HG02840 (cell line): ENCODE data around the gene ABCA4.
"Not testable (repeated sequence)": the region's sequence is repeated elsewhere in the genome, so short reads cannot be mapped to it uniquely, and the experiment has no call there.

Experiments used
- ATAC-seq: cut with Tn5 transposase; IDR thresholded peaks from one replicate; pipeline ENCODE4 v1.9.1; 2021; ENCODE audit warnings: mild to moderate bottlenecking, moderate library complexity, moderate number of reproducible peaks; ENCODE audit not compliant: unreplicated experiment, low FRiP score

Gene ABCA4

GRCh38 chr1:94120991-94121390 lies at the start of gene ABCA4:
ABCA4 (minus strand) TSS chr1:94121148; CDS start chr1:94121045, 103 bp downstream.
- ATAC-seq, result no peak

- no peak for ATAC-seq
Measured at GRCh38 chr1:94169126-94169525, 48.2 kb upstream of the ABCA4 start.

DNA sequence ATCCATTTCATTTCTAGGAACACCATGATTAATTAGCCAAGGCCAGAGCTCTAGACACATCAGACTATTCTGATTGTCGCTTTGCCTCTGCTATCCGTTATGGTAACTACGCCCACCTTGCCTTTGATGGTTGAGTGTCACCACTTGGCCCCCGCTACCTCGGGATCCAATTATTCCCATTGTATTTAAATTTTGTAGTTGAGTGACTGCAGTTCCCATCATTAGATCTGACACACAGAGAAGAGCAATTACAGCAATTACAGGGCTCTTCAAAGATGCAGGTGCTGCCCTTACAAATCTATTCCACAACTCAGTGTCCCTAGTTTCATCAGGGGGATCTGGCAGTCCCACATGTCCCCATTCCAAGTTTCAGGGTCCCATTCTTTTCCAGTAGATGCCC lies 44.9 kb upstream of the ABCA4 start:
- no peak for ATAC-seq

DNA sequence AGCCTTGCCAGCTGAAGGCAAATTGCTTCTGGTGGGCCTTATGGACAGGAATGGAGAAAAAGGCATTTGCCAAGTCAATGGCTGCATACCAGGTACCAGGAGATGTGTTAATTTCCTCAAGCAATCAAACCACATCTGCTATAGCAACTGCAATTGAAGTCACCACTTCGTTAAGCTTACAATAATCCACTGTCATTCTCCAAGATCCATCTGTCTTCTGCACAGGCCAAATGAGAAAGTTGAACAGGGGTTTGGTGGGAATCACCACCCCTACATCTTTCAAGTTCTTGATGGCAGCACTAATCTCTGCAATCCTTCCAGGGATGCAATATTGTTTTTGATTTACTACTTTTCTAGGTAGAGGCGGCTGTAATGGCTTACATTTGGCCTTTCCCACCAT lies 43.9 kb upstream of the ABCA4 start:
- ATAC-seq, result not testable (repeated sequence)

DNA sequence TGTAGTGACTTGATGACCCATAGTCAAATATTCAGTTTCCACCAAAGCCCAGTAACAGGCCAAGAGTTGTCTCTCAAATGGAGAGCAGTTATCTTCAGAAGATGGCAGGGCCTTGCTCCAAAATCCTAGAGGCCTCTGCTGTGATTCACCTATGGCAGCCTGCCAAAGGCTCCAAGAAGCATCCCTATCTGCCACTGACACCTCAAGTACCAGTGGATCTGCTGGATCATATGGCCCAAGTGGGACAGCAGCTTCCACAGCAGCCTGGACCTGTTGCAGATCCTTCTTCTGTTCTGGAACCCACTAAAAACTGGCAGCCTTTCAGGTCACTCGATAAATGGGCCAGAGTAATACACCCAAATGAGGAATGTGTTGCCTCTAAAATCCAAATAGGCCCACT lies 43.2 kb upstream of the ABCA4 start:
- ATAC-seq, result not testable (repeated sequence)

DNA sequence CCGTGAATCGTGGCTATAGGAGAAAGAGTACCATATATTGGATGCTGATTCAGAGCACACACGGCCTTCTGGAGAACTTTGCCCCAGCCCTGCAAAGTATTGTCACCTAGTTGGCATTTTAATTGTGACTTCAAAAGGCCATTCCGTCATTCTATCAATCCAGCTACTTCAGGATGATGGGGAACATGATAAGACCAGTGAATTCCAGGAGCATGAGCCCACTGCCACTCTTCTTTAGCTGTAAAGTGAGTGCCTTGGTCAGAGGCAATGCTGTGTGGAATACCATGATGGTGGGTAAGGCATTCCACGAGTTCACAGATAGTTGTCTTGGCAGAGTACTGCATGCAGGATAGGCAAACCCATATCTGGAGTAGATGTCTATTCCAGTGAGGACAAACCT lies 42.3 kb upstream of the ABCA4 start:
- not testable (repeated sequence) for ATAC-seq

DNA sequence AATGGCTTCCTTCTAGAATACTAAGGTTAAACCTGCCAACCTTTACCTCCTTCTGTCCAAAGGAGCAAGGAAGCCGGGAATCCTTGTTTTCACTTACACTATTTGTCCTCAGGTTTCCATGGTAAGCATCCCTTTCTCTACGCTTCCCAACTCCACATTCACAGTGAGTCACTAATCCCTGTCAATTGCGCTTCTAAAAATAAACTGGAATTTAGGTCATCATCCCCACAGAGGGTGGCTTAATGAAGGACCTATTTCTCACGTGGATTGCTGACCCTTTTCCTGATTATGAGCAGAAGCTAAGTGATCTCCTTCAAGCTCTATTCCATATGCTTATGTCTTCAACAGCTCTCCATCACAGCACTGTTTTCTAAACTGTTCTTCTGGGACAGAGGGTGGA lies 39.9 kb upstream of the ABCA4 start:
- ATAC-seq, result no peak

- no peak for ATAC-seq
Measured at GRCh38 chr1:94156096-94156625, 35.2 kb upstream of the ABCA4 start.

DNA sequence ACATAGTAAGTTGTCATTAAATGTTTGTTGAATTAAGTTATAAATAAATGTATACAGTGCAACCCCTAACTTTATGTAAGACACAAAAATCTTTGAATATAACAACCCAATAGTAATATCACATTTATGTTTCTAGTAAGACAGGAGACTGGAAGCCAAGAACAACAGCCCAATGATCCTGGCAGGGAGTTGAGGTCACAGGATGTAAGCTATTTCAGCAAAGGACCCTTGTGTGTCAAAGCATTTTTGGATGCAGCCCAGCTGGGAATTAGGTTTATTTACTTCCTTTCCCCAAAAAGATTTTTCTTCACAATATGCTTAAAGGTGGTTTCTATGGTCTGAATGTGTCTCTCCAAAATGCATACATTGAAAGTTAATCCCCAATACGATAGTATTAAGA lies 34.0 kb upstream of the ABCA4 start:
- no peak for ATAC-seq

DNA sequence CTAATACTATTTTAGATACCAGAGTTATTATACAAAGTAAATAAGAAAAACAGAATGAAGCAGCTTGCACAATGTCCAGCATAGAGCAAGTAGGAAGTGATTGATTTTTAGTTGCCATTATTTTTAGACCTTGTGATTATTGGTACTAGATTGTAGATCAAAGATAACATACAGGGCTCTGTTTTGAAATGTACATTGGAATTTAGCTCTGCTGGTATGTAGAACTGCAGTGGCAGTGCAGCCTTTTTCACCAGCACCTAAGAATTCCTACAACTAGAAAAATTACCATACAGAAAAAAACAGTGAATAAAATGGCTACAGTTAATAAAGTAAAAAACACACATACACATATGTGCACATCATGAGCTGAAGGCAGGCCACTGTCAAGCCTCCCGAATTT lies 32.2 kb upstream of the ABCA4 start:
- ATAC-seq, result no peak

- not testable (repeated sequence) for ATAC-seq
Measured at GRCh38 chr1:94149166-94149565, 28.2 kb upstream of the ABCA4 start.

- no peak for ATAC-seq
Measured at GRCh38 chr1:94146273-94146672, 25.3 kb upstream of the ABCA4 start.

GRCh38 chr1:94144836-94145235 lies 23.9 kb upstream of the ABCA4 start:
- no peak for ATAC-seq

DNA sequence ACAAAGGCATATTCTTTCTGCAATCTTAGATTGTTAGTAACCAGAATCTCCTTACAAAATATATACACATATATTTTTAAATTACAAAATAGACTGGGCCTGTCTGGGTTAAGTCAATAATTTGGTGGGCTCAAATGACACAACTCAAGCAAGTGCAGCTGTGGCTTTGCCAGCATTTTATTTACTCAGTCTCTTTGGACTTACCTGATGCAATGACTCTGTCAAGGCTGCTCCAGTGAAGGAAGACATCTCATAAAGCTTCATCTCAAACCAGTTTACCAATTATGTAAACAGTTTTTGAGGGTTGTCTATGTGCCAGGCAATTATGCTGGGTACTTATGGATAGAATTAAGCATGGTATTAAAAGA lies 22.8 kb upstream of the ABCA4 start:
- ATAC-seq, result no peak

- no peak for ATAC-seq
Measured at GRCh38 chr1:94143173-94143808, 22.3 kb upstream of the ABCA4 start.

- ATAC-seq, result no peak
Measured at GRCh38 chr1:94142583-94142982, 21.6 kb upstream of the ABCA4 start.

DNA sequence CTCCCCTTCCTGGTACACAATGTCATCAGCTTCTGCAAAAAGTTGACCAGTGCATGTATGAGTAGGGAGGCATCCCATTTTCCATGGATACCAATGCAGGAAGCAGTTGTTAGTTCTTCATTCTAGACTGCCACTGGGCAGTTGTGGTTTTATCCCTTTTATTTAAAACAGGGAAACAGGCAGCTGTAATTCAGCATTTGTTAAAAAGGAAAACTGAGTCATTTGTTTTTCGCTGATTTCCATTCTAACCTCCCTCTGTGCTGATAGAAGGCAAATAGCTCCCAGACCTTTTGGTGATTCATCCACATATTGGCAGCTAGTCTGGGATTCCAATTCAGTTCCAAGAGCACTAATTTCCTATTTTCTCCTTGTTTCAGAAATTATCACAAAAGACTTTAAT lies 21.1 kb upstream of the ABCA4 start:
- ATAC-seq, result no peak

DNA sequence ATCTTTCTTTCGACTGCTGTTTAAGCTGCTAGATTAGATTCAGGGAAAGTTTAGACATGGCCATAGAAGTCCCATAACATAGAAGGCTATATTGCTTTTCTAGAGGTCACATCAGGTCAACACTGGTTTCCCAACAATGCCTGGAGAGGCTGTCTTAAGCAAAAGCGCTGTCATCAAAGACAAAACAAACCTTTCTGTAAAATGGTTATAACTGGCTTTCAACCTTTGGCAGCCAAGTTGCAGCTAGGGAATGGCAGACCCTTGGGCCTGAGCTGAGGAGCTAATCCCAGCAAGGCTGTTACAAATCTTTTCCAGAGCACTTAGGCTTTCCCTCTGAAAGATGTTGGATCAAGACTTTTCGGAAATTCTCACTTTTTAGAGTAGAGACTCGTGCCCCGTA lies 11.2 kb upstream of the ABCA4 start:
- no peak for ATAC-seq

DNA sequence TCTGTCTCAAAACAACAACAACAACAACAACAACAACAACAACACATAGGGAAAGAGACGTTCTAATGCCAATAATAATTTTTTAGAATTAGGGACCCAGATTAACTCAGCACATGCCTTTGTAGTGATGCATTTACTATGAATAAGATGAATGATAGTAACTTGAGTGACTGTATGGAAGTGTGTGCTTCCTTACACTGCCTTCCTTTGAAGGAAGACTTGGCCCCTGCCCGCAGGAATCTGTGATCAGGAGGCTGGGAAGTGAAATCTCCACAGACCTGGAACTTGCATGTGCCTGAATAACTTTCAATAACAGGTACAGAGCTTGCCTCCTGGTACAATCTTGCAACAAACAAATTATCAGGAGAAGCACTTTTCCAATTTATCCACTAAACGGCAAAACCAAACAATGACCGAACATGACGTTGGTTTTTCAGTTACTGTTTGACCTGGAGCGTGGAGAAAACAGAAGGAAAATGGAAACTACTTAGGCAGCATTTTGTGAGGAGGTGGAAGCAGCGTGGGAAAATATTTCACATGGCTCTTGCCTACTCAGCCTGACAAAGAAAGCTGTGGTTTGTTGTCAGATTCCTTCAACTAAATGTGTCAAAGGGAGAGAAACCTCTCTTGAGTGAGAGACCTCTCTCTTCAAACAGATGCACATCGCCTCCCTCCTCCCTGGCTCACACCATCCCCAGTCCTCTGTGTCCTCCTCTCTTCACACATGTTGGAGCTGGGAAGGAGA lies 10.1 kb upstream of the ABCA4 start:
- ATAC-seq, result no peak

DNA sequence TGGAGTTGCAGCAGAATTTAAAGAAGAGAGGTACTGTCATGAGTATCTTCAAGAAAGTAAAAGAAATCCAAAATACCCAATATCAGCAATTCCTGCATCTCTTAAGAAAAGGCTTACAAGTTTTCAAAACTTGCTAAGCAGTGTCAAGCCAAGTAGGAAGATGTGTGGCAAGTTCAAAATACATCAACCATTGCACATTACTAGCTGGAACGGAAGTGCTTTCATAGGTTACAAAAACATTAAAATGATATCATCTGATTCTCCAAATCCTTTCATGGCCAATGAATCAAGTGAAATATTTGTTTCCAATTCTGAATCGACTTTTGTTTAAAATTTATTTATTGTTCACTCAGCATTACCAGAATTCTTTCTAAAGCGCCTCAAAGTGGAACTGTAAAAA lies 5.7 kb upstream of the ABCA4 start:
- no peak for ATAC-seq

DNA sequence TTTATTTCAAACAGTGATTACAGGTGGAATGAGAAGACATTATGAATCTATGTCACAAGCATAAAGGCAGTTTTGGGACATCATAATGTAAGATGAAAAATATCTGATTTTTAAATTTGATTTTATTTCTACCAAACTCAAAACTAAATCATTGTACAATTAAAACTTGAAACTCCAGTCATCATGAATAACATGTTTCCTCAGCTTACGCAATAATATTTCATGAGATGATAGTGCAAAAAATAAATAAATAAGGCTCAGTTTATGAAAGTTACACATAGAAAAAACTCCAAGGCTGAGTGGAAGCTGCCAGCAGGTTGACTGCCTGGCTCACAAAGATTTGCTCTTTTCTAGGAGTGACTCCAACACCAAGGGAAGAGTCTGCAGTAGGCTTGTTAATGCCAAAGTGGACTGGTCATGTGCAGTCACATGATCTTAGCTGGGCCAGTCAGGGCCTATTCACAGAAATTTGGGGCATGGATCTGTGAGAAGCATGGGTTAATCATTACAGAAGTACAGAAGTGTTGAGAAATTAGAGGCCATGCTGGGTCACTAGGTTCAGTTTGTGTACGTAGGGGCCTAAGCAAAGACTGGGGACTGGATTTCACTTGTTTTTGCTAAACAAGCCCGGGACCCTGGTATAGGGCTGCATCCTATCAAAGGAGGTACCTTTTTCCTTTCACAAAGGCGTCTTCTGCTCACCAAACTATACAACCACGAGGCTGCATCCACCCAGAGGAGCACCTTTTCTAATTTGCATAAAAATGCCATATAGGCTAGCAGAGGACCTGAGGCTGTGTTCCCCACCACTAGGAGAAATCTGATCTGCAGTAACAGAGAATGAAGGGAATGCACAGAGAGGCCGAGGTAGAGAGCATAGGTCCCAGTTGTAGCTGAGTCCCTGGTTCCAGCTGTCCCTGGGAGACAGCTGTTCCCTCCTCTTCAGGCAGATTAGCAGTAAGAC lies 4.9 kb upstream of the ABCA4 start:
- ATAC-seq, result no peak
